ENCODE measurements around the gene FOXP1.
"Not testable (repeated sequence)": the region's sequence is repeated elsewhere in the genome, so short reads cannot be mapped to it uniquely, and the experiment has no call there.

The FOXP1 gene

GRCh38 chr3:71446260-71446659 lies 137.3 kb downstream of the FOXP1 start:
- no peak for DNase-seq

GRCh38 chr3:71444861-71445259 lies 138.7 kb downstream of the FOXP1 start:
- DNase-seq, result no peak

- no peak for DNase-seq
Observed at GRCh38 chr3:71444028-71444860, 139.3 kb downstream of the FOXP1 start.

- no peak for DNase-seq
Observed at GRCh38 chr3:71443332-71443731, 140.2 kb downstream of the FOXP1 start.

DNA sequence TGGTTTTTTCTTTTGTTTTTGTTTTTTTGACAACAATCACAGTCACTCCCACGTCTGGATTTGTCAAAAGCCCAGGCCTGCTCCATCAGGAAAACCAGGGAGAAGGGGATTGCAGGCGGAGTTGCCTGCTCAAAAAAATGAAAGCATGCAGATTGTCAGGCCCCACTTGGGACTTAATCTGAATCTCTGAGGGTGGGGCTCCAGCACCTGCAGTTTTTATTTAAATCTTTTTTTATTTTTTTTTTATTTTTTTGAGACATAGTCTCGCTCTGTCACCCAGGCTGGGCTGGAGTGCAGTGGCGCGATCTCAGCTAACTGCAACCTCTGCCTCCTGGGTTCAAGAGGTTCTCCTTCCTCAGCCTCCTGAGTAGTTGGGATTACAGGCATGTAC lies 140.9 kb downstream of the FOXP1 start:
- DNase-seq, result no peak

GRCh38 chr3:71441925-71442651 lies 141.4 kb downstream of the FOXP1 start:
- no peak for DNase-seq

DNA sequence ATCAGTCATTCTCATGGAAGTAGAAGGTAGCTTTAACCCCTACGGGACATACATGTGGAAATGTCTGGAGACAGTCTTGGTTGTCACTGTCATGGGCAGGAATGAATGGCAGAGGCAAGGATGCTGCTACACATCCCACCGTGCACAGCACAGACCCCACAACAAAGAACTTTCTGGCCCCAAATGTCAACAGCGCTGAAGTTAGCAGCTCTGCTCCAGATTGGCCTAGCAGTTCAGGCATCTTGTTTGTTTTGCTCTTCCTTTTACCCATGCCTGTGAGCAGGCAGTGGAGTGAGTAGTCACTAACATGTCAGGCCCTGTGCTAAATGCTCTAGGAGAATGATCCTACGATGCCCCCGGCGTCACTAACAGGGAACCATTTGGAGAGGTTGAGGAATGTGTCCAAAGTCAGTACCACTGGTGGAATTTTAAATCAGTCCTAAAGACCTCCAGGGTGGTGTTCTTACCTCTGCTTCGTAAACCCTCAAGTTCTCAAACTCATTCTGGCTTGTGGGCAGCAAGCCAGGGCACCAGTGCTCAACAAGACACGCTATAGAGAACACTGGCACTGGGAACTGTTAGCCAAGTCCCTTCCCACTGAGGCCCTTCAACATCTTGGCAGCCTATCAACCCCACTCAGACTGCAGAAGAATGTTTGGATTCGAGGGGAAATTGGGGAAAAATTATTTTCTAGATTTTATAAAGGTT lies 142.2 kb downstream of the FOXP1 start:
- no peak for DNase-seq

- DNase-seq, result no peak
Observed at GRCh38 chr3:71438904-71439303, 144.6 kb downstream of the FOXP1 start.

GRCh38 chr3:71438071-71438685 lies 145.3 kb downstream of the FOXP1 start:
- DNase-seq, result no peak

GRCh38 chr3:71436337-71436736 lies 147.2 kb downstream of the FOXP1 start:
- DNase-seq, result no peak

- not testable (repeated sequence) for DNase-seq
Observed at GRCh38 chr3:71435836-71436235, 147.7 kb downstream of the FOXP1 start.

GRCh38 chr3:71433631-71434030 lies 149.9 kb downstream of the FOXP1 start:
- DNase-seq, result no peak

DNA sequence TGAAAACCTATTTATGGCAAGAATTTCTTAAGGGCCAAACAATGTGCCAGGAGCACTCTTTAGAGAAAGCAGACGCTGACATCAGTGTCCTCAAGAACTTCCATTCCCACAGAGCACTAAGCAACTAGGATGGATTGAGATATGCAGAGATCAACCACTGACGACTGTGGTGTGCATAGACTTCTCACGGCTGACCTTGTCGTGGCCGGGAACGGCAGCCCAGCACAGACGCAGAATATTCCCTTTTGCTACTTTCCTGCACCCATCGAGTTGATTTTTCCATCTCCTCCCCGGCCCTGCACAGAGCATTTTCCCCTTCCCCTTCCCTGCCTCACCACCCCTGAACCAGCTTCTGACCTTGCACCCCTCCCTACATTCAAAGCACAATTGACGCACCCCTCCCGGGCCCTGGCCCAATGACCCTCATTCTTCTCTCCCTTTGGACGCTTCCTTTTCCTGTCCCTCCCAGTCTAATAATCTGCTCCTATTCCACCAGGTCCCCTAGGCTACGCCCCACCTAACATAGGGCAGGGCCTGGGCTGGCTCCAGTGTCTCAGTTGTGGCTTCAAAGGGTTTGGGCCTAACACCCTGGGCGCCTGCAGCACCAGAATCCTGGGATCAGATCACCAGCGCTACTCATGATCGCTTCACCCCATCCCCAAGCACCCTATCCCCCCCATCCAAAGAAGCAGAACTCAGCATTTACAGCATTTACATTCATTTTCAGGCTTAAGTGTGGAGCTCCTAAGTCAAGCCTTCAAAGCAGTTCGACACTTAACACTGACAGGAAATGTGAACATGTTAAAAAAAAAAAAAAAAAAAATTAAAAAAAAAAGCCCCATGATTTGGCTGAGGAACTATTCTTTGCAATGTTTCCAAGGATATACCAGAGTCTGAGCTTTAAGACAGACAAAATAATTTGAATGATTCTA lies 151.2 kb downstream of the FOXP1 start:
- no peak for DNase-seq

- DNase-seq, result no peak
Observed at GRCh38 chr3:71430941-71431552, 152.5 kb downstream of the FOXP1 start.

DNA sequence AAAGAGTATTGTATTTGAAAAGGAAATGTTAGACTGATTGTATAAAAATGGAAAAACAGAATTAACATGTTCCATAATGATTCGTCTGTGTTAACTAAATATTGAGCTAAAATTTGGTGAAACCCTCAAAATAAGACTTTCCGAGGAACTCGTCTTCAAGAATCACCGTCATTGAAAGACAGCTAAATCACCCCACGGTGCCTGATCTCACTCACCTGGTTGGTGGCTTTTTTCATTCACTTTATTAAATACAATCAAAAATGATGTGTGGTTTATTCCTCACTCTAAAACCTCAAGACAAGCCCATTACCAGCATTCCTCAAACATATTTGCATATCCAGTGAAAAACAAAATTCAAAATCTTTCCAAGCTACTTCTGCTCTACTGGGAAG lies 153.9 kb downstream of the FOXP1 start:
- no peak for DNase-seq

DNA sequence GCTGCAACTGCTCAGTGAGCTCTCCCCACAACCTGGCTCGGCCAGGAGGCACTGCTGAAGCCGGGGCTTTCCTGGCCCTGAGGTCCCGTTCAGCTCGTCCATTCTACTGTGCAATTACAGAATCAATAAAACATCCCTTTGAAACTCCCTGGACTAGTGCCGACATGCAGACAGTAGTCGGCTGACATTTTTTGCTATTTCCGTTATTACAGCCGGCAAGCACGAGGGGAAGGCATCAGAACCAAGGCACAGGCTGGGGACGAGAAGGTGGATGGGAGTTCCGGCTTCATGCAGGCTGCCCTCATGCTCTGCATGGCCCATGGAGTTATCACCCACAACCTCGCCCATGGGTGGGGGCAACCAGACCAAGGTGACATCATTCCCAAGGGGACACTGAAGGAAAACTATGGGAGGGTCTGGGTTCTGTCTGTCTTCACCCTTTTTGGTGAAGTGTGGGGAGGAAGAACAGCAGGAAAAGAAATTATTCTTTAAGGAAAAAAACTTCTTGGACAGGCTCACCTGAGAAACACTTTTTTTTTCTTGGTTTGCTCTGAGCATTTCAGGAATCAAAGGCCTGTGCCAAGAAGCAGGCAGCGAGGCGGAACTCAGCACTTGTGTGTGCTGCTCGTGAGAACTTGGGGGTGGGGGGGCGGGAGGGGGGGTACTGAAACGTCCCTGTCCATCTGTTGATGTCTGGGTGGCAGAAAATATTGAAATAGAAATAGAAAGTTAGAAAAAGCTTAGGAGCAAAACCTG lies 154.5 kb downstream of the FOXP1 start:
- DNase-seq, result no peak

- DNase-seq, result no peak
Observed at GRCh38 chr3:71425491-71426071, 157.9 kb downstream of the FOXP1 start.

DNA sequence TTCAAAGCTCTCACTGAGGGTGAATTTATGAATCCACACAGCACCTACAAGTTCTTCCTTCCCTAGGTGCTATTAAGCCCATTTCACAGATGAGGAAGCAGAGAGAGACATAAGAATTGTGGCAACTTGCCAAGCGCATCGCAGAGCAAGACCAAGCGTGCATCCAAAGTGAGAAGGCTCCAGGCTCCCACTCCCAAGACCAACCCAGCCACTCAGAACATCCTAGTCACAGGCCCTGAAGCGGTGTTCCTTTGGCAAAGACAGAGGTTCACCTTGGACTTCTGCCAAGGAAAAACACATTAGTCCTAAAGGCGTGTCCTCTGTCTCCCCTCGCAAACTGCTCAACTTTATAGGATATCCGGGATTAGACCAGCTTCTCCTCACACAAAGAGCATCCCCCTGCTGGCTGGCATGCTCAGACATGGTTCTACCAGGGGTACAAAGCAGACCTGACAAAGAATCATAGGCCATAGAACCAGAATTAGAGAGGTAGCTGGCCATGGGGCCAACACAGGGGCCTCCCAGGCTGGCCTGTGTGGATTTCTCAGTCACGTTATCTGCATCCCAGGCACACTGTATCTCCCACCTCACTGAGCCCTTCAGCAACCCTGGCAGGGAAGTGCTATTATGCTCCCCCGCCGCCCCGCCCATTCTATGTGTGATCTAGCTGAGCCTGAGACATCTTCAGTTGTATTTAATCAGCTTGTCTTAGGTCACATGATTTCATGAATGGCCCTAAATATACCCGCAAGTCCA lies 160.2 kb downstream of the FOXP1 start:
- DNase-seq, result no peak

DNA sequence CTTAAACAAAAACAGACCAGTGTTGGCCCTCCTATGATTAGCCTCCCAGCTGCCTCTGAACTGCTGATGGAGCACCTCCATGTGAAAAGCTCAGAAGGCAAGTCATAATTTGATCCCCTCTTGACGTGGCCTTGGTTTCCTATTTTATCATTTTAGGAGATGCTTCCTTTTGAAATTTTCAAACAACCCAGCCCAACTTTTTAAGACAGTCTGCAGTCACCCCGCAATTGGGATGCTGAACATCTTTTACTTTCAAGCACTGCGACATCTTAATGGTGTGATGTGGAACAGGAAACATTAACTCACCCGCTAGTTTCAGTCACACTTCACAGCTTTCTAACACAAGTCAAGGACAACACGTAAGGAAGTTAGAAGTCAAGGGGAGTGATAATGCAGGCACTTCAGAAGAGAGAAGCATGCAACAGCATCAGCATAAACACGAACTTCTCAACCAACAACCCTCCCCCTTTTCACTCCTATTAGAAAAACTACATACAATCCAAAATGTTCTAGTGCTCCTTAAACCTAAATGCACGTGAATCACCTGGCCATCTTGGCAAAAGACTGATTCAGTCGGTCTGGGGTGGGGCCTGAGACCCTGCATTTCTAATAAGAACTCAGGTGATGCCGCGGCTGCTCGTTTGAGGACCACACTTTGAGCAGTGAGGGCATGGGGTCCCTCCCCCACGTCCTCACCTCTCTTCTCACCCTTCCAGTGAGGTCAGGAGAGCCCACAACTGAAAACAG lies 161.5 kb downstream of the FOXP1 start:
- DNase-seq, result no peak

All from NCI-H774 (cell line).